Adrenal gland (tissue), 12 donors: Measurements from ENCODE around the gene ZNF614. TPM values are rescaled to one million over a fixed set of nuclear protein-coding genes. Genes with fewer than 3 reads are reported as not detected.
"Not testable (repeated sequence)": the region's sequence is repeated elsewhere in the genome, so short reads cannot be mapped to it uniquely, and the experiment has no call there.

Experiments
- DNase-seq, 7 donors: peaks; one replicate each; pipeline ENCODE4 v3.0.0-alpha.2; 2019 to 2020
- H3K27ac ChIP-seq, 5 donors: fragments of 200-600 bp; sonication (generic) in 4 of 5; 1 replicate in 3 of 5; 2 replicates in 2 of 5; pipeline versions ENCODE4 v1.5.1 to v1.8.0; 2016 to 2020; ENCODE audit warnings: mild to moderate bottlenecking in 1 of 5
- H3K27me3 ChIP-seq: fragments of 200-600 bp; 2 replicates; pipeline ENCODE4 v1.8.0; 2021
- H3K36me3 ChIP-seq, 2 donors: fragments of 200-600 bp; replicated peaks in 1 of 2; 1 replicate in 1 of 2; 2 replicates in 1 of 2; pipeline versions ENCODE4 v1.5.1 to v1.8.0; 2018 to 2022
- H3K4me1 ChIP-seq, 2 donors: fragments of 200-600 bp; replicated peaks in 1 of 2; 1 replicate in 1 of 2; 2 replicates in 1 of 2; pipeline versions ENCODE4 v1.5.1 to v1.8.0; 2018 to 2021
- H3K4me3 ChIP-seq, 4 donors: fragments of 200-600 bp; sonication (generic) in 3 of 4; one replicate each; pipeline ENCODE4 v1.5.1; 2016 to 2018
- H3K9me3 ChIP-seq, 3 donors: fragments of 200-600 bp; sonication (generic) in 1 of 3; replicated peaks in 1 of 3; 1 replicate in 2 of 3; 2 replicates in 1 of 3; pipeline versions ENCODE4 v1.5.1 to v1.8.0; 2016 to 2021
- CTCF ChIP-seq, 6 experiments: fragments of 450-650 bp in 4 of 6; fragments of 200-600 bp in 2 of 6; sonication (generic) in 1 of 6; IDR thresholded peaks; 1 replicate in 5 of 6; 2 replicates in 1 of 6; pipeline versions ENCODE4 v1.5.1 to v1.8.0; 2016 to 2021; ENCODE audit warnings: antibody characterized with exemption in 6 of 6, mild to moderate bottlenecking in 2 of 6, moderate library complexity in 1 of 6
- POLR2A ChIP-seq, 2 donors: fragments of 450-650 bp; IDR thresholded peaks; one replicate each; pipeline ENCODE4 v1.6.1; 2017; ENCODE audit warnings: antibody characterized with exemption in 2 of 2, mild to moderate bottlenecking in 2 of 2, moderate library complexity in 1 of 2
- WGBS, 4 donors: extraction: QIAGEN DNeasy Blood & Tissue Kit in 2 of 4; methylation state at CpG; one replicate each; pipeline versions ENCODE4 v1.1.5 to v1.1.7; 2013 to 2017; 5-methylcytosine and 5-hydroxymethylcytosine counted together
- intact Hi-C, 2 donors: fragments of 100-400 bp; cut with DNase I; formaldehyde crosslinking; loops; one replicate each; pipeline versions ENCODE4 v1.14.1 to v1.15.0; 2022 to 2023
- polyA plus RNA-seq, 3 donors: library from polyadenylated mRNA; stranded (reverse); fragments of 200-250 nt in 2 of 3; fragments of 350-450 nt in 1 of 3; fragmentation: Illumina TruSeq in 1 of 3; extraction: RNeasy Lipid Tissue Mini Kit (QIAGEN cat#74804) in 1 of 3; gene quantifications; one replicate each; pipeline ENCODE4 v1.2.3, GENCODE V29; 2013 to 2014
- total RNA-seq, 9 donors: library from RNA; depleted of rRNA in 4 of 9; stranded (reverse); fragments of >200 nt in 4 of 9; fragments of 120-200 nt in 1 of 9; fragmentation: NEBNext Ultra II Directional in 1 of 9; extraction: Animal tissue kit (Norgen Biotek cat#: 25700) in 1 of 9; gene quantifications; one replicate each; pipeline versions ENCODE4 v1.1.0 to v1.2.4, GENCODE V29; 2013 to 2023
- donor health status: healthy with polysubstance abuse.
- donor health status: Bipolar disorder and iron deficiency.
- donor health status: DM: yes; HTN: yes; CAD: no.
- donor health status: DM: no; HTN: no; CAD: no.
- donor health status: DM: no; HTN: no; CAD: no.
- donor health status: DM: yes; HTN: yes; CAD: no.

ZNF614 gene
- total and polyA plus RNA-seq, 12 donors, result 2.3 to 9.4 (median 7.1) TPM

GRCh38 chr19:51976852-51977251 lies 51.3 kb downstream of the ZNF614 start:
- TF ChIP-seq CTCF (IDR thresholded peaks at IDR 0.05) (no peak), POLR2A (IDR thresholded peaks at IDR 0.05) (no peak)
- Histone ChIP-seq H3K4me3 (no peak overlapping the region), H3K36me3 (peaks cover 0 to 17% of the 10 kb centered on the region in 2 donors), H3K27me3 (no peaks in the 10 kb centered on the region), H3K27ac (no peak overlapping the region), H3K9me3 (peaks cover 0 to 62% (median 4%) of the 10 kb centered on the region in 3 donors), H3K4me1 (no peaks in the 10 kb centered on the region)
- no peak for DNase-seq
- WGBS, 4 donors, result 91 to 98% (median 93%) methylated on average over 3 of the region's 3 CpGs
- intact Hi-C loops, result no loop called here

- H3K4me3 ChIP-seq, H3K27me3 ChIP-seq, H3K27ac ChIP-seq, DNase-seq, H3K4me1 ChIP-seq, intact Hi-C loops: not testable (repeated sequence)
- H3K36me3 ChIP-seq, result peaks cover 0 to 21% of the 10 kb centered on the region in 2 donors
- WGBS, 4 donors, result 94 to 97% (median 96%) methylated on average over 15 to 17 of the region's 17 CpGs
- H3K9me3 ChIP-seq, result peaks cover 4 to 73% (median 15%) of the 10 kb centered on the region in 3 donors
These were observed 52.4 kb downstream of the ZNF614 start for GRCh38 chr19:51975787-51976186.

GRCh38 chr19:51971624-51972023 lies 56.6 kb downstream of the ZNF614 start:
- H3K27ac ChIP-seq, result no peak overlapping the region
- intact Hi-C loops, result no loop called here
- TF ChIP-seq CTCF (IDR thresholded peaks at IDR 0.05) (no peak), POLR2A (IDR thresholded peaks at IDR 0.05) (no peak)
- peak overlapping the region in 1 of 4 donors; percentile 9 for H3K4me3 ChIP-seq
- DNase-seq, result no peak
- H3K4me1 ChIP-seq, result no peaks in the 10 kb centered on the region
- 94 to 99% (median 95%) methylated on average over 4 of the region's 4 CpGs for WGBS, 4 donors
- H3K36me3 ChIP-seq, result peaks cover 0 to 46% of the 10 kb centered on the region in 2 donors
- H3K27me3 ChIP-seq, result no peaks in the 10 kb centered on the region
- peaks cover 4 to 66% (median 16%) of the 10 kb centered on the region in 3 donors for H3K9me3 ChIP-seq

DNA sequence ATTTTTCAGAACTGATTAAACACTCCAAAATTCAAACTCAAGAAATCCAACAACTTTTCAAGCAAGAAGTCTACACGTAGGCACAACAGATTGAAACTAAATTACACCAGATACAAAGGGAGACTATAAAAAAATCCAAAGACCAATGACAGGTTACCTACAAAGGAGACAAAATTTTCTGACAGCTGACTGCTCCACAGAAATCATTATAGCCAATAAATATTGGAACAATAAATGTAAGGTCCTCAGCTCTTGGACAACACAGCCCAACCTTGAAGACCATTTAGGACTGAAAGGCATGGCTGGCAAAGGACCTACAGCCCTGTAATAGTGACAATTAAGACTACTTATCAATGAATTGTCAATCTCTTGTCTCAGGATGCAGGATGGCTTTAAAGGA lies 57.5 kb downstream of the ZNF614 start:
- WGBS, 4 donors, result 94 to 100% (median 98%) methylated on average over 1 of the region's 1 CpG
- Histone ChIP-seq H3K9me3 (peaks cover 4 to 72% (median 16%) of the 10 kb centered on the region in 3 donors), H3K27ac (no peak overlapping the region), H3K4me3 (peak overlapping the region in 1 of 4 donors; percentile 15), H3K27me3 (no peaks in the 10 kb centered on the region), H3K4me1 (no peaks in the 10 kb centered on the region), H3K36me3 (peaks cover 0 to 54% of the 10 kb centered on the region in 2 donors)
- intact Hi-C loops, result no loop called here
- no peak for DNase-seq
- TF ChIP-seq POLR2A (IDR thresholded peaks at IDR 0.05), result no peak
- no peak for TF ChIP-seq CTCF (IDR thresholded peaks at IDR 0.05)

DNA sequence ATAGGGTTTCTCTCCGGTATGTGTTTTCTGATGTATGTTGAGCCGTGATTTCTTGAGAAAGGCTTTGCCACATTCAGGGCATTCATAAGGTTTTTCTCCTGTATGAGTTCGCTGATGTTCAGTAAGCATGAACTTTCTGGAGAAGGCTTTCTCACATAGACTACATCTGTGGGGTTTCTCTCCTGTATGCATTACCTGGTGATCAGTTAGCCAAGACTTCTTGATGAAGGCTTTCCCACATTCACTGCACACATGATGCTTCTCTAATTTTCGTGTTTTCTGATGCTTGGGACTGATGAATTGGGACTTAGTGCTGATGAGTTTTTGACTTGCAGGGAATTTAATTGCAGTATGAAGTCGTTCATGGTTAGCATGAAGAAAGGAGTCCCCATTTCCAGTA lies 62.6 kb downstream of the ZNF614 start:
- intact Hi-C loops, result no loop called here
- no peaks in the 10 kb centered on the region for H3K27me3 ChIP-seq
- TF ChIP-seq POLR2A (IDR thresholded peaks at IDR 0.05) (no peak), CTCF (IDR thresholded peaks at IDR 0.05) (no peak)
- no peak overlapping the region for H3K27ac ChIP-seq
- peak overlapping the region in 1 of 4 donors; percentile 23 for H3K4me3 ChIP-seq
- WGBS, 4 donors, result 97 to 100% (median 97%) methylated on average over 5 of the region's 5 CpGs
- peaks cover 0 to 42% of the 10 kb centered on the region in 2 donors for H3K36me3 ChIP-seq
- no peak for DNase-seq
- H3K9me3 ChIP-seq, result peaks cover 0 to 57% (median 0%) of the 10 kb centered on the region in 3 donors
- no peaks in the 10 kb centered on the region for H3K4me1 ChIP-seq
